BLaER1 treated with 17β-estradiol and CSF1 and Interleukin-3, amounts not matched to agents 10 nM and 100 nM (cell line): ENCODE data around the gene CDK19.

Source experiments
- H3K27ac ChIP-seq, 11 experiments: shearing (Covaris generic); formaldehyde crosslinking; 2 replicates each; pipeline ENCODE4 v1.8.1; 2022
- H3K27me3 ChIP-seq, 11 experiments: shearing (Covaris generic); formaldehyde crosslinking; 2 replicates each; pipeline ENCODE4 v1.8.1; 2022
- H3K36me3 ChIP-seq, 11 experiments: shearing (Covaris generic); formaldehyde crosslinking; 2 replicates each; pipeline ENCODE4 v1.8.1; 2022
- H3K4me1 ChIP-seq, 10 experiments: shearing (Covaris generic); formaldehyde crosslinking; 2 replicates each; pipeline ENCODE4 v1.8.1; 2022
- H3K4me2 ChIP-seq, 11 experiments: shearing (Covaris generic); formaldehyde crosslinking; 2 replicates each; pipeline ENCODE4 v1.8.1; 2022
- H3K4me3 ChIP-seq, 10 experiments: shearing (Covaris generic); formaldehyde crosslinking; 2 replicates each; pipeline ENCODE4 v1.8.1; 2022
- H3K9ac ChIP-seq, 11 experiments: shearing (Covaris generic); formaldehyde crosslinking; 2 replicates each; pipeline ENCODE4 v1.8.1; 2022
- H3K9me3 ChIP-seq, 11 experiments: shearing (Covaris generic); formaldehyde crosslinking; replicated peaks in 1 of 11; 2 replicates each; pipeline ENCODE4 v1.8.1; 2022
- H4K20me1 ChIP-seq, 11 experiments: shearing (Covaris generic); formaldehyde crosslinking; 2 replicates each; pipeline ENCODE4 v1.8.1; 2022
- Cebpa-rat ChIP-seq, 11 experiments: shearing (Covaris generic); IDR thresholded peaks; 2 replicates each; pipeline ENCODE4 v1.8.1; 2022

CDK19 gene

DNA sequence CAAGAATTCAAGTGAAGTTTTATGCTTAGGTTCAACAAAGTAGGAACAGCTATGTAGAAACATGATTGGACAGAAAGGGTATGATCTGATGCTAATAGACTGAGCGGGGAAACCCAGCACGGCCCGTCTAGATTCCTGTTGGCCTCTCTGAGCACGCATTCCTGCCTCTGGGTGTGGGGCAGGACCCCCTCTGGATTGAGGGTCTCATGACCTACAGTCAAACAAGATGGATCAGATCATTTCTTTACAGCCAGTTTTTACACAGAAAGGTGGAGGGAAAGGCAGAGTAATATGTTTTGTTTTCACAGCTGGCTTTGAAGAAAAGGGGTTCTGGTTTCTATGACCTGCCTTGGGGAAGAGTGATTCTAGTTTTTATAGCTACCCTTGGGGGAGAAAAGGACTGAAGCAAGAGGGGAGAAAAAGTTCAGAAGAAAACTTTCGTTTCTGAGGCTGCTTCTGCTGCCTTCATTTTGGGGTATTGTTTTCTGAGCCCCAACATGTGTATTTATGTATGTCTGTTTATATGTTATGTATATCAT is 239.3 kb downstream of the CDK19 start:
- Histone ChIP-seq H3K4me1 (peaks cover 0 to 5% (median 0%) of the 10 kb centered on the region in 10 experiments; a peak in 1 of 20 replicates), H3K4me2 (no peak overlapping the region), H4K20me1 (no peaks in the 10 kb centered on the region), H3K27me3 (no peaks in the 10 kb centered on the region), H3K9ac (no peak overlapping the region), H3K27ac (no peak overlapping the region), H3K36me3 (no peaks in the 10 kb centered on the region), H3K9me3 (no peaks in the 10 kb centered on the region), H3K4me3 (no peak overlapping the region)
- no peak for TF ChIP-seq Cebpa-rat (IDR thresholded peaks at IDR 0.05)

- Histone ChIP-seq H3K9ac (no peak overlapping the region), H3K27me3 (no peaks in the 10 kb centered on the region), H4K20me1 (no peaks in the 10 kb centered on the region), H3K4me3 (no peak overlapping the region), H3K36me3 (no peaks in the 10 kb centered on the region), H3K9me3 (no peaks in the 10 kb centered on the region), H3K27ac (no peak overlapping the region), H3K4me1 (peaks cover 0 to 5% (median 0%) of the 10 kb centered on the region in 10 experiments; a peak in 1 of 20 replicates), H3K4me2 (no peak overlapping the region)
- no peak for TF ChIP-seq Cebpa-rat (IDR thresholded peaks at IDR 0.05)
Measured at GRCh38 chr6:110574817-110575216, 240.5 kb downstream of the CDK19 start.

GRCh38 chr6:110573537-110573936 is 241.7 kb downstream of the CDK19 start:
- H3K4me1 ChIP-seq = peaks cover 2 to 15% (median 9%) of the 10 kb centered on the region in 10 experiments; a peak in 18 of 20 replicates
- H3K4me3 ChIP-seq = no peak overlapping the region
- no peak for TF ChIP-seq Cebpa-rat (IDR thresholded peaks at IDR 0.05)
- H3K9me3 ChIP-seq = no peaks in the 10 kb centered on the region
- H3K9ac ChIP-seq = no peak overlapping the region
- H3K27me3 ChIP-seq = no peaks in the 10 kb centered on the region
- H4K20me1 ChIP-seq = no peaks in the 10 kb centered on the region
- H3K36me3 ChIP-seq = no peaks in the 10 kb centered on the region
- H3K4me2 ChIP-seq = no peak overlapping the region
- no peak overlapping the region for H3K27ac ChIP-seq

GRCh38 chr6:110573136-110573535 is 242.1 kb downstream of the CDK19 start:
- Histone ChIP-seq H3K4me2 (no peak overlapping the region), H3K9ac (no peak overlapping the region), H3K36me3 (no peaks in the 10 kb centered on the region), H3K27me3 (no peaks in the 10 kb centered on the region), H3K9me3 (no peaks in the 10 kb centered on the region), H3K4me3 (no peak overlapping the region), H3K4me1 (peaks cover 6 to 19% (median 13%) of the 10 kb centered on the region in 10 experiments), H3K27ac (no peak overlapping the region), H4K20me1 (no peaks in the 10 kb centered on the region)
- TF ChIP-seq Cebpa-rat (IDR thresholded peaks at IDR 0.05) = no peak

- H4K20me1 ChIP-seq = no peaks in the 10 kb centered on the region
- no peak for TF ChIP-seq Cebpa-rat (IDR thresholded peaks at IDR 0.05)
Measured at GRCh38 chr6:110567957-110568696, 247.1 kb downstream of the CDK19 start.

GRCh38 chr6:110566346-110567125 is 248.7 kb downstream of the CDK19 start:
- Histone ChIP-seq H3K27ac (peak overlapping the region in 2 of 11 experiments; percentile 8 to 27; a peak in 2 of 22 replicates), H3K36me3 (no peaks in the 10 kb centered on the region), H3K27me3 (no peaks in the 10 kb centered on the region), H3K4me3 (no peak overlapping the region), H3K4me1 (peaks cover 12 to 49% (median 37%) of the 10 kb centered on the region in 10 experiments), H4K20me1 (no peaks in the 10 kb centered on the region), H3K9me3 (peaks cover 0 to 16% (median 10%) of the 10 kb centered on the region in 11 experiments; a peak in 14 of 22 replicates), H3K9ac (no peak overlapping the region), H3K4me2 (peak overlapping the region in 7 of 11 experiments; percentile 8 to 79 (median 67); a peak in 8 of 22 replicates)
- TF ChIP-seq Cebpa-rat (IDR thresholded peaks at IDR 0.05) = no peak

More at GRCh38 chr6:110567957-110568696, 247.1 kb downstream of the CDK19 start:
- Histone ChIP-seq H3K27me3 (no peaks in the 10 kb centered on the region), H3K4me3 (no peak overlapping the region), H3K4me2 (peak overlapping the region; percentile 50 to 83 (median 67)), H3K9me3 (peaks cover 0 to under 1% (median 0%) of the 10 kb centered on the region in 11 experiments; a peak in 3 of 22 replicates), H3K36me3 (no peaks in the 10 kb centered on the region), H3K4me1 (peaks cover 12 to 45% (median 34%) of the 10 kb centered on the region in 10 experiments), H3K9ac (peak overlapping the region in 3 of 11 experiments; percentile 6 to 37 (median 24); a peak in 5 of 22 replicates), H3K27ac (peak overlapping the region in 8 of 11 experiments; percentile 2 to 59 (median 44); a peak in 13 of 22 replicates)

DNA sequence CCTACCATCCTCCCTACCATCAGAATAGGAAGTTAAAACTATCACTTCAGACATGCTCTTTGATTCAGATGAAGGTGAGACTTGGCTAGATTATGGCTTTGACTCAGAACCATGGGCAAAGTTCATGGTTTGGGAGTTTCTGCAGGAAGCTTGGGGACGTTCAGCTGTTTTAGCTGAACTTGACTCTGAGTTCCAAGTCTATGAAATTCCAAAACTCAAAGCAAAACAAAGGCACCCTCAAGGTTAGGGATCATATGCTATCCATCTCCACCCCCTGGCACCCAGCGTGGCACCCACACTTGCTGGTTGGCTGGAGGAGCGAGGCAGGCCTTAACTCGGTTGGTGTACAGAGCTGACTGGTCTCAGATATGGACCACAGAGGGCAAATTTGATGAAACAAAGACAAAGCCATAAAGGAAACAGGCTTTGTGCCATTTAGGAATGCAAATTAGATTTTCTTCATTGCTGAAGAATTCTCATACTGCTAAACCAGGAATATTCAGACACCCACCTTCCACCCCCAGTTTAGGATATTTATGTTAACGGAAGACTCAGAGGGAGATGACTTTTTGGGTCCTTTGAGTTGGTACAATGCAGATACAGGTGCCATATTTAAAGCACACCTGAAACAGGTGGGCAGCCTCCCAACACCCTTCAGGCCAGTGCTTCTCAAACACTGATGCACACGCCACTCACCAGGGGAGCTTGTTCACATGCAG is 250.4 kb downstream of the CDK19 start:
- Histone ChIP-seq H3K36me3 (no peaks in the 10 kb centered on the region), H3K9ac (no peak overlapping the region), H3K27me3 (no peaks in the 10 kb centered on the region), H4K20me1 (no peaks in the 10 kb centered on the region), H3K4me2 (no peak overlapping the region), H3K4me3 (no peak overlapping the region), H3K9me3 (peaks cover 0 to 18% (median 10%) of the 10 kb centered on the region in 11 experiments; a peak in 14 of 22 replicates), H3K4me1 (peaks cover 22 to 66% (median 54%) of the 10 kb centered on the region in 10 experiments), H3K27ac (no peak overlapping the region)
- no peak for TF ChIP-seq Cebpa-rat (IDR thresholded peaks at IDR 0.05)

DNA sequence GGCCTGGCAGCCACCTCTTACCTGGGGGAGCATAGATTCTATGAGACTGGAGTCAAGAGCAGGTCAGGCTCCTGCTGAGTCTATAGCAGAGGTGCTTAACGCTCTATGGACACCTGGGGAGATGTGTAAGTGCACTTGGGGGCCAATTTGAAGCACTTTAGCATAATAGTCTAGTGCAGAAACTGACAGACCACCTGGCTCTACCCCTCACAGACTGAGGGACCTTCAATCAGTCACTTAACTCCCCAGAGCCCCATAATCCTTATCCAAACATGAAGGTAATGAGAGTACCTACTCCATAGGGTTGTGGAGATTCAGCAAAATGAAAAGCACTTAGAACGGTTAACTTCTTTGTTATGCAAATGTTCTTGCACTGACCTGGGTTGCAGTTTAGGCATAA is 251.6 kb downstream of the CDK19 start:
- no peak for TF ChIP-seq Cebpa-rat (IDR thresholded peaks at IDR 0.05)
- Histone ChIP-seq H3K9me3 (peaks cover 0 to 29% (median 18%) of the 10 kb centered on the region in 11 experiments; a peak in 18 of 22 replicates), H3K9ac (no peak overlapping the region), H4K20me1 (no peaks in the 10 kb centered on the region), H3K4me2 (no peak overlapping the region), H3K36me3 (no peaks in the 10 kb centered on the region), H3K4me1 (peaks cover 20 to 66% (median 50%) of the 10 kb centered on the region in 10 experiments), H3K4me3 (no peak overlapping the region), H3K27ac (no peak overlapping the region), H3K27me3 (no peaks in the 10 kb centered on the region)
